Measurements from ENCODE around the gene TNFSF11.

DNA sequence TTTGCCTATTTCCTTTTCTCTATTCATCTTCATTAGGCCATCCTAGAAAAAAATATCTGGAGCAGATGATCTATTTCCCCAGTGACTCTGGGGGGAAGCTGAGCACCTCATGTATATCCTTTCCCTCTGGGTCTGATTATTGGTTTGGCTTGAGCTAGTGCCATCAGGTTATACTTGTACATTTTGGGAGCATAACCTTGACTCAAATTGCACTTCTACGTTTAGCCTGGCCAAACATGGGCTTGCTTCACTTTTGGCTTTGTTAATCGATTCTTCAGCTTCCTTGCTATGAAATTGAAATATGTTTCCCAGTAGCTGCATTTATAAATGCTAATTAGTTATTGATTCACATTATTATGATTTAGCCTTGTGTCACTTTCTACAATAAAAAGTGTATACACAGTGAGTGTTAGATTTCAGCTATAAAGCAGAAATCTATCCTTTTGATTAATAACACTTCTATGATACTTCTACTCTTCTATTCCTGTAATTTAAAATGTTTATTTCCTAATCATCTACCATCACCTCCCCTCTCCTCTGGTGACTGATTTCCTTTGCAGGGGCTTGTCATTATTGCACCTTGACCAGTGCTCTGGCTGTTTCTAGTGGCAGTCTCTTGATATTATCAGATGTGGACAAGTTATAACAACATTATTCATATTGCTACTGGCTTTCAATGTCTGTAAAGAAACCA, 37.3 kb downstream of the TNFSF11 start:
- TF ChIP-seq, protein P1, sequence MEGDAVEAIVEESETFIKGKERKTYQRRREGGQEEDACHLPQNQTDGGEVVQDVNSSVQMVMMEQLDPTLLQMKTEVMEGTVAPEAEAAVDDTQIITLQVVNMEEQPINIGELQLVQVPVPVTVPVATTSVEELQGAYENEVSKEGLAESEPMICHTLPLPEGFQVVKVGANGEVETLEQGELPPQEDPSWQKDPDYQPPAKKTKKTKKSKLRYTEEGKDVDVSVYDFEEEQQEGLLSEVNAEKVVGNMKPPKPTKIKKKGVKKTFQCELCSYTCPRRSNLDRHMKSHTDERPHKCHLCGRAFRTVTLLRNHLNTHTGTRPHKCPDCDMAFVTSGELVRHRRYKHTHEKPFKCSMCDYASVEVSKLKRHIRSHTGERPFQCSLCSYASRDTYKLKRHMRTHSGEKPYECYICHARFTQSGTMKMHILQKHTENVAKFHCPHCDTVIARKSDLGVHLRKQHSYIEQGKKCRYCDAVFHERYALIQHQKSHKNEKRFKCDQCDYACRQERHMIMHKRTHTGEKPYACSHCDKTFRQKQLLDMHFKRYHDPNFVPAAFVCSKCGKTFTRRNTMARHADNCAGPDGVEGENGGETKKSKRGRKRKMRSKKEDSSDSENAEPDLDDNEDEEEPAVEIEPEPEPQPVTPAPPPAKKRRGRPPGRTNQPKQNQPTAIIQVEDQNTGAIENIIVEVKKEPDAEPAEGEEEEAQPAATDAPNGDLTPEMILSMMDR (conservative IDR thresholded peaks at IDR 0.05; ENCODE audit: low read depth, low read length) = no peak
- no peak for TF ChIP-seq POLR2A (IDR thresholded peaks at IDR 0.05; ENCODE audit: low read depth, low read length)
- no peak for TF ChIP-seq FOS (IDR thresholded peaks at IDR 0.05; ENCODE audit: low read depth, low read length)
- TF ChIP-seq, protein P2, sequence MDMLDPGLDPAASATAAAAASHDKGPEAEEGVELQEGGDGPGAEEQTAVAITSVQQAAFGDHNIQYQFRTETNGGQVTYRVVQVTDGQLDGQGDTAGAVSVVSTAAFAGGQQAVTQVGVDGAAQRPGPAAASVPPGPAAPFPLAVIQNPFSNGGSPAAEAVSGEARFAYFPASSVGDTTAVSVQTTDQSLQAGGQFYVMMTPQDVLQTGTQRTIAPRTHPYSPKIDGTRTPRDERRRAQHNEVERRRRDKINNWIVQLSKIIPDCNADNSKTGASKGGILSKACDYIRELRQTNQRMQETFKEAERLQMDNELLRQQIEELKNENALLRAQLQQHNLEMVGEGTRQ (IDR thresholded peaks at IDR 0.05; ENCODE audit: low read depth, low read length) = no peak

Data from IMR-90 (cell line).